ENCODE results near the gene ZNF496.

GRCh38 chr1:247329097-247329617 is 2.5 kb downstream of the ZNF496 start:
- TF ChIP-seq CTCF (IDR thresholded peaks at IDR 0.05) = no peak
- TF ChIP-seq POLR2A (IDR thresholded peaks at IDR 0.05) = no peak
